GM19099 (cell line): ENCODE measurements around the gene IL6R.

Experiments
- POLR2A ChIP-seq: IDR thresholded peaks from 3 replicates; pipeline ENCODE4 v1.6.1; 2011; ENCODE audit warnings: low read depth; ENCODE audit not compliant: insufficient read length; ENCODE audit errors: extremely low read depth

The IL6R gene

GRCh38 chr1:154434346-154435085 lies 29.4 kb downstream of the IL6R start:
- TF ChIP-seq POLR2A: no peak

- TF ChIP-seq POLR2A: no peak
These were observed 30.6 kb downstream of the IL6R start for GRCh38 chr1:154435599-154436200.

GRCh38 chr1:154436433-154436832 lies 31.3 kb downstream of the IL6R start:
- TF ChIP-seq POLR2A: no peak

- no peak for TF ChIP-seq POLR2A
These were observed 35.1 kb downstream of the IL6R start for GRCh38 chr1:154440036-154440804.

- no peak for TF ChIP-seq POLR2A
These were observed 36.2 kb downstream of the IL6R start for GRCh38 chr1:154441241-154441888.

GRCh38 chr1:154442006-154442740 lies 37.0 kb downstream of the IL6R start:
- TF ChIP-seq POLR2A: no peak

- TF ChIP-seq POLR2A: no peak
These were observed 38.3 kb downstream of the IL6R start for GRCh38 chr1:154443274-154444013.

- TF ChIP-seq POLR2A: no peak
These were observed 39.9 kb downstream of the IL6R start for GRCh38 chr1:154445040-154445472.

- no peak for TF ChIP-seq POLR2A
These were observed 41.1 kb downstream of the IL6R start for GRCh38 chr1:154446292-154446691.

- no peak for TF ChIP-seq POLR2A
These were observed 41.6 kb downstream of the IL6R start for GRCh38 chr1:154446789-154447188.

GRCh38 chr1:154448331-154448811 lies 43.2 kb downstream of the IL6R start:
- no peak for TF ChIP-seq POLR2A

- TF ChIP-seq POLR2A: no peak
These were observed 48.0 kb downstream of the IL6R start for GRCh38 chr1:154453161-154453560.

GRCh38 chr1:154453574-154454352 lies 48.6 kb downstream of the IL6R start:
- no peak for TF ChIP-seq POLR2A
